Heart right ventricle (tissue), 16 donors: ENCODE measurements around the gene CCNG1. TPM values are rescaled to one million over a fixed set of nuclear protein-coding genes. Genes with fewer than 3 reads are reported as not detected.

Source experiments
- ATAC-seq, 8 donors: fragments of 200-7000 bp; cut with Tn5 transposase; one replicate each; pipeline ENCODE4 v1.9.1; 2020; ENCODE audit warnings: mild to moderate bottlenecking in 8 of 8, moderate library complexity in 8 of 8, moderate number of reproducible peaks in 1 of 8
- DNase-seq, 2 donors: peaks; one replicate each; pipeline ENCODE4 v3.0.0-alpha.2; 2020
- H3K27ac ChIP-seq, 10 donors: fragments of 200-600 bp; sonication (generic) in 2 of 10; one replicate each; pipeline versions ENCODE4 v1.5.0 to v1.8.0; 2020 to 2022; ENCODE audit warnings: mild to moderate bottlenecking in 3 of 10
- H3K27me3 ChIP-seq, 7 donors: fragments of 200-600 bp; one replicate each; pipeline ENCODE4 v1.8.0; 2021 to 2022; ENCODE audit warnings: mild to moderate bottlenecking in 2 of 7
- H3K36me3 ChIP-seq, 9 donors: fragments of 200-600 bp; sonication (generic) in 1 of 9; one replicate each; pipeline versions ENCODE4 v1.5.0 to v1.8.0; 2020 to 2022; ENCODE audit warnings: mild to moderate bottlenecking in 2 of 9
- H3K4me1 ChIP-seq, 9 donors: fragments of 200-600 bp; sonication (generic) in 1 of 9; one replicate each; pipeline versions ENCODE4 v1.5.0 to v1.8.0; 2020 to 2022; ENCODE audit warnings: mild to moderate bottlenecking in 4 of 9
- H3K4me3 ChIP-seq, 10 donors: fragments of 200-600 bp; sonication (generic) in 2 of 10; one replicate each; pipeline versions ENCODE4 v1.5.0 to v1.8.0; 2020 to 2022; ENCODE audit warnings: mild to moderate bottlenecking in 7 of 10, moderate library complexity in 2 of 10
- H3K9me3 ChIP-seq, 11 donors: fragments of 200-600 bp in 10 of 11; sonication (generic) in 2 of 11; one replicate each; pipeline versions ENCODE4 v1.5.0 to v1.8.0; 2013 to 2022; ENCODE audit warnings: mild to moderate bottlenecking in 2 of 11, control low read depth in 1 of 11, moderate library complexity in 1 of 11
- CTCF ChIP-seq, 9 donors: fragments of 200-600 bp; sonication (generic) in 2 of 9; IDR thresholded peaks; one replicate each; pipeline versions ENCODE4 v1.5.0 to v1.8.0; 2021 to 2022; ENCODE audit warnings: antibody characterized with exemption in 9 of 9, mild to moderate bottlenecking in 5 of 9, moderate library complexity in 1 of 9
- WGBS, 2 donors: extraction: QIAGEN DNeasy Blood & Tissue Kit; methylation state at CpG; one replicate each; pipeline ENCODE4 v1.1.7; 2013; ENCODE audit warnings: inconsistent platforms in 1 of 2; 5-methylcytosine and 5-hydroxymethylcytosine counted together
- intact Hi-C, 10 donors: fragments of 100-400 bp; cut with DNase I; formaldehyde crosslinking; loops; one replicate each; pipeline versions ENCODE4 v1.11.1 to v1.14.2; 2022
- polyA plus RNA-seq, 2 donors: library from polyadenylated mRNA; stranded (reverse); fragments of 200-250 nt; gene quantifications; one replicate each; pipeline ENCODE4 v1.2.3, GENCODE V29; 2013
- total RNA-seq, 10 donors: library from RNA; stranded (reverse); fragmentation: NEBNext Ultra II Directional in 3 of 10; extraction: Animal tissue kit (Norgen Biotek cat#: 25700) in 3 of 10; gene quantifications; one replicate each; pipeline versions ENCODE4 v1.2.1 to v1.2.4, GENCODE V29; 2021 to 2023
- donor health status: Arrhythmogenic right ventricular cardiomyopathy.
- donor health status: ischemic (EF 13 %, LVEDD 7.1; RV severe dilation, severe dysfunction).
- donor health status: healthy with polysubstance abuse.
- donor health status: DM: no; HTN: yes; CAD: no.
- donor health status: DM: no; HTN: no; CAD: no.
- donor health status: ischemic (EF 25% LVEDD 6.9; RV normal size, moderate dysfunction).
- donor health status: ischemic (EF 25% LVEDD 5.7; RV mildly dilated, moderate dysfunction).
- donor health status: healthy.
- donor health status: DM: yes; HTN: yes; CAD: no.
- donor health status: Ischemic cardiomyopathy.
- donor health status: ischemic (EF 35%, LVEDD 5.7; RV mildly dilated, moderate dysfunction).
- donor health status: nonischemic (EF 11% LVEDD 7.7; RV severe dilation, severe dysfunction).
- donor health status: DM: yes; HTN: yes; CAD: no.
- donor health status: PGD.
- donor health status: ischemic (EF 29% LVEDD 5.4; RV normal size, mild dysfunction).
- donor health status: nonischemic (EF 23%, LVEDD 6.1; RV moderate dilation, normal function).

The CCNG1 gene
- total and polyA plus RNA-seq, 12 donors, result 37.0 to 137 (median 66.1) TPM

- no peak for DNase-seq
- 95 to 97% methylated on average over 7 of the region's 7 CpGs for WGBS, 2 donors
- intact Hi-C loops, result loop anchor here in 1 of 10 donors (10.0 kb wide), 1 partner anchor 48 kb away; the partner anchor contains the start of gene MAT2B
- Histone ChIP-seq H3K4me3 (no peak overlapping the region), H3K27me3 (no peaks in the 10 kb centered on the region), H3K9me3 (no peaks in the 10 kb centered on the region), H3K27ac (no peak overlapping the region), H3K36me3 (peaks cover 0 to 50% (median 11%) of the 10 kb centered on the region in 9 donors), H3K4me1 (peaks cover 6 to 33% (median 26%) of the 10 kb centered on the region in 9 donors)
- TF ChIP-seq CTCF (IDR thresholded peaks at IDR 0.05), result no peak
- no peak for ATAC-seq
These were observed 19.4 kb downstream of the CCNG1 start for GRCh38 chr5:163456840-163457239.

- 41% methylated on average over 6 of the region's 6 CpGs for WGBS, 2 donors
- no peak for TF ChIP-seq CTCF (IDR thresholded peaks at IDR 0.05)
- H3K27ac ChIP-seq, result peak overlapping the region in 9 of 10 donors; percentile 89 to 99 (median 94)
These were observed 21.5 kb downstream of the CCNG1 start for GRCh38 chr5:163458778-163459385.

GRCh38 chr5:163459462-163459818 lies 22.0 kb downstream of the CCNG1 start:
- Histone ChIP-seq H3K27ac (peak overlapping the region; percentile 89 to 99 (median 94)), H3K36me3 (peaks cover 0 to 24% (median 9%) of the 10 kb centered on the region in 9 donors), H3K27me3 (no peaks in the 10 kb centered on the region), H3K4me1 (peaks cover 6 to 37% (median 30%) of the 10 kb centered on the region in 9 donors), H3K9me3 (no peaks in the 10 kb centered on the region), H3K4me3 (peak overlapping the region; percentile 64 to 98 (median 81))
- intact Hi-C loops, result loop anchor here in 2 of 10 donors (2.0 to 10.0 kb wide), 2 partner anchors 21 to 45 kb away; partner anchors contain the start of gene MAT2B (in 1 of the 2)
- DNase-seq (no peak), ATAC-seq (peak in 1 of 8 donors; percentile 0)
- no peak for TF ChIP-seq CTCF (IDR thresholded peaks at IDR 0.05)
- WGBS, 2 donors, result 0 to 1% methylated on average over 12 of the region's 12 CpGs

More at GRCh38 chr5:163458778-163459385, 21.5 kb downstream of the CCNG1 start:
- Histone ChIP-seq H3K36me3 (peaks cover 0 to 30% (median 11%) of the 10 kb centered on the region in 9 donors), H3K4me1 (peaks cover 6 to 37% (median 30%) of the 10 kb centered on the region in 9 donors), H3K9me3 (no peaks in the 10 kb centered on the region), H3K4me3 (peak overlapping the region; percentile 64 to 98 (median 81)), H3K27me3 (no peaks in the 10 kb centered on the region)
- DNase-seq (no peak), ATAC-seq (no peak)
- intact Hi-C loops, result loop anchor here in 2 of 10 donors (2.0 to 10.0 kb wide), 2 partner anchors 20 to 46 kb away; partner anchors contain the start of gene MAT2B (in 1 of the 2)

- Histone ChIP-seq H3K27me3 (no peaks in the 10 kb centered on the region), H3K9me3 (no peaks in the 10 kb centered on the region), H3K4me1 (peaks cover 6 to 37% (median 30%) of the 10 kb centered on the region in 9 donors), H3K4me3 (peak within 1 kb of the TSS; percentile 64 to 98 (median 81)), H3K27ac (peak within 1 kb of the TSS; percentile 89 to 99 (median 94)), H3K36me3 (peaks cover 0 to 19% (median 7%) of the 10 kb centered on the region in 9 donors)
- peak; percentile 95 to 98 (median 97) for ATAC-seq
- DNase-seq, result peak; percentile 97 to 98
- intact Hi-C loops, result loop anchor here in 8 of 10 donors (1.0 to 10.0 kb wide), 8 partner anchors 21 to 47 kb away; partner anchors contain the start of genes MAT2B (in 6 of the 8) and CCNG1 (in 1 of the 8)
- WGBS, 2 donors, result 0 to 1% methylated on average over 59 of the region's 59 CpGs
- peak in 5 of 9 donors; percentile 17 to 58 (median 46) for TF ChIP-seq CTCF (IDR thresholded peaks at IDR 0.05)
These were observed 22.6 kb downstream of the CCNG1 start, which contains the start of gene NUDCD2 for GRCh38 chr5:163459819-163460561. Gene NUDCD2, minus strand, starts transcription at chr5:163460102. Its CDS starts 52 bp downstream, at chr5:163460050.
